LHCN-M2 (cell line): Measurements from ENCODE around the gene MPP1. TPM values are rescaled to one million over a fixed set of nuclear protein-coding genes. Genes with fewer than 3 reads are reported as not detected.

Experiments
- DNase-seq: peaks from one replicate; pipeline ENCODE4 v3.0.0-alpha.2; 2012; ENCODE audit warnings: low read depth
- total RNA-seq: library from RNA; depleted of rRNA; stranded (reverse); fragments of >200 nt; gene quantifications from 2 replicates; pipeline ENCODE4 v1.2.3, GENCODE V29; 2014

MPP1 gene
- total RNA-seq, 1 experiment from 2014 or later, result 23.2 TPM

GRCh38 chrX:154775419-154776349, 29.6 kb downstream of the MPP1 start:
- DNase-seq, result peak; percentile 36

DNA sequence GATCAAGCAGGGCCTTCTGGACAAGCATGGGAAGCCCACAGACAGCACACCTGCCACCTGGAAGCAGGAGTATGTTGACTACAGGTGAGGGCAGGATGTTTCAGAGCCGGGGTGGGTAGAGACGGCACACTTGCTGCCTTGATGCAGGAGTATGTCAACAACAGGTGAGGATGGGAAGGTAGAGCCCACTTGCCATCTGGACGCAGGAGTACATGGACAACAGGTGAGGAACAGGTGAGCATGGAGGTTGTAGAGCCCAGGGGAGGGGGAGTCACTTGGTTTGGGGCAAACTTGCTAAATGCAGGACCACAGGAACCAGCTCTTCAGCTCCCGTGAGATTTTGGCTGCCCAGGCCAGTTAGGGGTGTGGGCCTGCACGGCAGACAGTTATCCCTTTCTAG, 30.7 kb downstream of the MPP1 start:
- no peak for DNase-seq

GRCh38 chrX:154762537-154763296, 42.6 kb downstream of the MPP1 start, which contains the start of gene DKC1:
TSS of gene DKC1 (plus strand) at chrX:154762864. CDS start at chrX:154762966, 102 bp downstream.
- DNase-seq, result peak; percentile 90

DNA sequence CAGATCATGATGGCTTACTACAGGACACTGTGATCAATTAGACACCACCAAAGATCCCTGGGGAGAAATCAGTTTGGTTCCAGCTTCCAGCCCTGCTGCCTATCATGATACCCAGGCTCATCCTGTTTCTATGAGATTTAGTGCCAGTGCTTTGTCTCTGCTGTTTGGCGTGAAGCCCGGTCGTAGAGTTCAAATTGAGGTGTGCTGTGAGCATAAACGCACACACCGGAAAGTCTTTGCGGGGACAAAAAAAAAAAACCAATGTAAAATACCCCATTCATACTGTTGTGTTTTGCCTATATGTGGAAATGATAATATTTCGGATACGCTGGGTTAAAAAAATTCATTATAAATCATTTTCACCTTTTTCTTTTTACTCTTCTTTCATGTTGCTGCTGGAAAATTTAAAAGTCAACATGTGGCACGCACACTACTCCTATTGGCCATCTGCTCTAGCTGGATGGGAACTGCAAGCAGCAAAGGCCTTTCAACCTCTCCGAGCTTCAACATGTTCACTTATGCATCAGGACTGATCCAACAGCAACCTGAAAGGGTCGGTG, 43.2 kb downstream of the MPP1 start:
- DNase-seq, result no peak

DNA sequence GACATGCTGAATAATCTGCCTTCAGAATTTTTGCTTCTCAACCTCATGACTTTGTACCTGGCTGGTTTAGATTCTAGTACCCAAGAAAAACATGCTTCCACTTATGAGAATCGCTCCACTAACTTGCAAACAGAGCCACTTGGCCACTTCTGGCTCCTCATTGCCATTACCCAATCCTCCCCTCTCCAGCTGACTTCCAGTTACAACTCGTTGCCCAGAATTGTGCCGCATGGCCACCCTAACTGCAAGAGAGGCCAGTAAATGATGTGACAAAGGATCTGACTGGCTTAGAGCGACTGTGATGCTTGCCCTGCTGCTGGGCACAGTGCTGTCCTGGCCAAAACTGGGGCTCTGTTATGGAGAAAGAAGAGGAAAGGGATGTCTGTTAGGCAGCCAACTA, 46.6 kb downstream of the MPP1 start:
- no peak for DNase-seq

DNA sequence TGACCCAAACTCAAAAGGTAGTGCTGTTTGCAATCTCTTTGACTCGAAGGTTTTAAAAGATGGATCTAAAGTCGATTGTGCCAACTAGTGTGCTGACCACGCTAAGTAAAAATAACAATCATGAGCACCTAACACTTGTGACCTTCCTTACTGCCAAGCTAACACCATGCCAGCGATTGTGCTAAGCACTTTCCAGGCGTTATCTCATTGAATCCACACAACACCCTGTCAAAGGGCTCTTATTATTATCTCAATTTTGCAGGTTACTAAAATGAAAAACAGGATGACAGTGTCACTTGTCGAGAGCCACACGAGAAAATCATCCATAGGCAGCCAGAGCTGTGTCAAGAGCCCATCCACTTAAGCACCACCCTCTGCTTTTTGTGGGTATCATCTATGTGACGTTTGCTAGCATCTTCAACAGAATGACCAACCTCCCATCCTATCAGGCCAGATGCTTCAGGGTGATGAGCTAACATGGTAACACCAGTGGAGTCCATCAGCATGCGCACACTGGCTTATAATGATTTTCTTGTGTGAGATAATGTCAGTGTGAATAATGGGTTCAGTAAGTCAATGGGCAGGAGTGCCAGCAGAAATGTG, 53.5 kb downstream of the MPP1 start:
- DNase-seq, result no peak

GRCh38 chrX:154751203-154751668, 54.0 kb downstream of the MPP1 start:
- DNase-seq, result no peak

GRCh38 chrX:154750301-154751202, 54.7 kb downstream of the MPP1 start, which contains the start of gene GAB3:
TSS of gene GAB3 (minus strand) at chrX:154751077. CDS start at chrX:154751025, 52 bp downstream.
- DNase-seq, result no peak

DNA sequence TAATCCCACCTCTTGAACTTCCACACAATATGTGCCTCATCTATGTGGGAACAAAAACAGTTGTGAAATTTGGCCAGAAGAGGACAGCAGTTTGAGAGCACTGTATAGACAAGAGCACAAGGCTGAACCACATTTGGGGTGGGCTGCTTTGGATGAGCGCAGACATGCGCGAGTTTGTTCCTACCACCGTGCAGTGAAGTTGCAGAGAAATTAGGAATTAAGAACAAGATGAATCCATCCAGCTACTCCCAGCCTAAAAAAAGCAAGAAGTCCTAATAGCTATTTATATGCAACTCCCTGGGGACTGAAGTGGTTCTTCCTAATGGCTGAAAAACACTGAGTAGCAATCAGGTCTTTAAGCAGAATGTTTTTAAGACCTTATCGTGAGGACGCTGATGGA, 55.4 kb downstream of the MPP1 start:
- DNase-seq, result no peak

DNA sequence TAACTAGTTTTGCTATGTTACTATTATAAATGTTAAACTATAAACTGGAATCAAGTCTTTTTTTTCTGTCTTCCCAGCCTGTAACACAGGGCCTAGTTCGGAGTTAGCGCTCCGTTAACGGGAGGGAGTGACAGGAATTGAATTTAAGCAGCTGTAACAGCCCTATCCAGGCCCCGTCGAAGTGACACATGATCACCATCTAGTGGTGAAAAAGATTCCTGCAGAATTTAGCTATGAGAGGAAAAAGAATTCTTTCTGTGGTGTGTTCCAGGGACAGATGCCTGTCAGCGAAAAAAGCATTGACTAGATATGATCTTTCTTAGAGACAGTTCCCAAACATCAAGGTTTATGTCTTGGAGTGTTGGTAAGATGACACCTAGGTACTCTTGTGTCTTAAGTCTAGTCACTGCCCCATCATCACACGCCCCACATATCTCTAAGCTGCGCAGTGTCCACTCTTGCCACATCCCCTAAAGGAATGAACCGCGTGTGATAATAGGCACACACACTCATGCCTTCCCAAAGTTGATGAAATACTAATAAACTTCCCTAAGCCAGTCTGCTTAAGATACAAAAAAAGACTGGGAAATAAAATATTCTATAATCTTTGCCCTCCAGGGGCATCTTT, 56.5 kb downstream of the MPP1 start:
- peak; percentile 64 for DNase-seq

GRCh38 chrX:154742613-154743012, 62.7 kb downstream of the MPP1 start:
- no peak for DNase-seq

DNA sequence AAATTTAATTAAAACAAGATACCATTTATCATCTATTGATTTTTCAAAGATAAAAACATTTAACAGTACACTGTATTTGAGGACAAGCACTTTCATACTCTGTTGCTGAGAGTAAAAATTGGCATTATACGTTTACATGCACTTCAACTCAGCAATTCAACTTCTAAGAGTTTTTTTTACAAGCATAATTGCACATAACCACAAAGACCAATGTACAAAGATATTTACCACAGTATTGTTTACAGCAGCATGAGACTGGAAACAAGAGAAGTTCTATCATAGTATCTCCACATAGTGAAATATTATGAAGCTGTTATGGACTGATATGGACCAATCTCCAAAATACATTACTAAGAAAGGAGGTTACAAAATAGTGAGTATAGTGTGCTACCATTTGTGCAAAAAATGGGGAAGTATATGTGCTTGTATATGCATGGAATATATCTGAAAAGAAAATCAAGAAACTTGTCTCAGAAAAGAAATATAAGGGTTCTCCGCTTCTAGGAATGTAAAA, 65.3 kb downstream of the MPP1 start:
- no peak for DNase-seq

DNA sequence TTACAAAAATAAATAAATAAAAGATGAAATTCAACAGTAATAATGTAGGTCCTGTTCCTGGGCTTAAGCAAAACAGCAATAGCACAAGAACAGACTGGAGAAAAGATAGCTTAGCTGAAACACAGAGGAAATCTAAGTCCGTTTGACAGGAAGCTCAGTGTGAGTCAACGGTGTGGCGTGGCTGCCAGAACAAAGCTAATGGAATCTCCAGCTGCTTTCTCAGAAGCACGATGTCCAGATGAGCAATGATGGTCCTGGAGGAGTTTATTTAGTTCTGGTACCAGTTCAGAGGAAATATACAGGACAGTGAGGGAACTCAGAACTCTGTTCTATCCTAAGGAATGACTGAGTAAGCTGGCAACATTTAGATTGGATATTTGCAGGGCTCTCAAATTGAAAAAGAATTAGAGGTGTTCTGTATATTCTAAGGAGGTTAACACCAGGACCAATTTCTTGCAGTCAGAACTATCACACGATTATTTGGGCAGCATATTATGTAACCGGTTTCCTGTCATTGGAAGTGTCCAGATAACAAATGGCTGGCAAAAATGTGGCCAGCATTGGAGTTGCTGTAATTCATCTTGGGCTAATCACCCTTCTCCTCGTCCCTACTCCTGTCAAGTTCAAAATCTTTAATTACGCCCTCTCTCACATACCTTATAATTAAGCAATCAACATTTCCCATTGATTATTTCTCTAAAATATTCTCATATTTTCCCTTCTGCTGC, 67.1 kb downstream of the MPP1 start:
- DNase-seq, result peak; percentile 87

DNA sequence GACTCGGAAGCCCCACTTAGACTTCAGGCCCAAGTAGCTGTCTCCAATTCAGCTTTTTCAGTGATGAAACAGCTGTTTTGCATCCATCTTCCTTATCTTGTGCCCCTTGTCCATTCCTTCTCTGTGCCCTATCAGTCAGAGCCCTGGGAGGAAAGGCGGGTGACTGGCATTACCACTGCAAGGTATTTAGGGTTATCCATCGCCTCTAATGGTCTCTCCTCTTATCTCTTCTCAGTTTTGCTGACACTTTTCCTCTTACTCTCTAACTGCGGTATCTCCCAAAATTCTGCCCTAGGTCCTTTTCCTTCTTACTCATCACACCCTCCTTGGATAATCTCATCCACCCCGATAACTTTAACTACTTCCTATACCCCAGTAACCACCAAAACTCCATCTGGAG, 68.1 kb downstream of the MPP1 start:
- no peak for DNase-seq

GRCh38 chrX:154735695-154736393, 69.4 kb downstream of the MPP1 start:
- peak; percentile 91 for DNase-seq

DNA sequence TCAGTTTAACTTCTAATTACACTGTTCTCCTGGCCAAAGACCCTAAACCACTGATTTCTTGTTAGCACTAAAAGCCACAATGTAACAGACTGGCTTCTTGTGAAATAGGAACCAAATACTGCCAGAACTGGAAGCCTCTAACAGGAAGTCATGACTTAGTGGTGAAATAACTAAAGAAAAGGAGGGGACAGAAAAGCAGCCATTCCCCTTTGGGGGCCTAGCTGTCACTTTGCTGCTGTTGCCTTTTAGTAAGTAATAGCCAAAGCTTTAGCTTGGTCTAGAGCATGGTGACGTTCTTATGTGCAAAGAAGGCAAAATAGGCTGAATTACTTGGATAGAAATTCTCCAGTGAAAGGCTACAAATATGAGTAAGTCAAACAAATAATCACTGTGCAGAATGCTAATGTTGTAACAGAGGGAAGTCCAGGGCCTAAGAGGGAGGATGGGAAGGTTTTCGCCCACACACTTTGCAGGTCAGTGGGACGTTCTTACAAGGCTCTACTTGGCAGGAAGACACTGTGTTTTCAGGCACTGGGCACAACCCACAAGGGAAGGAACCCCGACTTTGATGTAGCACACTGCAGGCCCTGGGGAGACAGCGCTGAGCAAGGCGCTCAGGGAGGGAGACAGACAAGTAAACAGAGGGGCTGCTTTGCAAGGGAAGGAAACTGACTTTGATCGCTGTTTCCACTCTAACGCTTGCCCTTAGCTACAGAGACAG, 71.1 kb downstream of the MPP1 start:
- DNase-seq, result peak; percentile 52

GRCh38 chrX:154733066-154733425, 72.2 kb downstream of the MPP1 start:
- DNase-seq, result no peak
